K562 (cell line): ENCODE results near the gene PDE4D. TPM values are rescaled to one million over a fixed set of nuclear protein-coding genes. Genes with fewer than 3 reads are reported as not detected.
A peak's percentile ranks its signal among the peaks of the same experiment; 100 is the strongest.

Experiments
- ATAC-seq: fragments of 200-7000 bp; cut with Tn5 transposase; 3 replicates; pipeline ENCODE4 v1.9.1; 2020; ENCODE audit warnings: moderate library complexity
- BruUV-seq: library from RNA; stranded (reverse); fragments of 400-500 nt; replicated peaks from 2 replicates; lab custom pipeline; 2021; lab: Mats Ljungman, UMichigan
- CTCF ChIA-PET: fragments of 300-600 bp; formaldehyde crosslinking; extraction: SDS; loops from one replicate; lab custom pipeline; 2021; ENCODE audit warnings: low intra/inter-chr PET ratio; lab: Yijun Ruan, JAX
- POLR2A ChIA-PET: fragments of 300-600, 350-650 bp; sonication (Branson Sonifier 250); formaldehyde crosslinking; extraction: SDS; loops from one replicate; lab custom pipeline; 2021; ENCODE audit warnings: antibody characterized with exemption, inconsistent platforms; lab: Yijun Ruan, JAX
- DNase-seq, 4 experiments: peaks; one replicate each; pipeline versions ENCODE4 v3.0.0 to v3.0.0-alpha.2; 2011 to 2018; ENCODE audit warnings: low spot score in 3 of 4, mixed read lengths in 3 of 4; ENCODE audit errors: extremely low read depth in 1 of 4
- FAIRE-seq: peaks from 2 replicates; lab custom pipeline; 2011; peaks lifted over from hg19 to GRCh38; lab: Jason Lieb, UNC
- H2AFZ ChIP-seq: 2 replicates; pipeline ENCODE4 v1.6.0; 2011; ENCODE audit warnings: low read depth, low read length, control low read depth, inconsistent platforms
- H3K27ac ChIP-seq: fragments of 200-600 bp; 3 replicates; pipeline ENCODE4 v1.8.0; 2011; ENCODE audit warnings: low read depth, mild to moderate bottlenecking, control low read depth, inconsistent platforms, low read length, moderate library complexity, mixed read lengths; ENCODE audit errors: extremely low read depth
- H3K27me3 ChIP-seq, 2 experiments: fragments of 300-600 bp in 1 of 2; 2 replicates in 1 of 2; 3 replicates in 1 of 2; pipeline versions ENCODE4 v1.6.0 to v1.8.0; 2011; ENCODE audit warnings: inconsistent platforms in 2 of 2, low read length in 2 of 2, mild to moderate bottlenecking in 1 of 2, mixed read lengths in 1 of 2, moderate library complexity in 1 of 2; ENCODE audit not compliant: control insufficient read depth in 2 of 2, insufficient read depth in 2 of 2
- H3K36me3 ChIP-seq: fragments of 300-600 bp; 3 replicates; pipeline ENCODE4 v1.8.0; 2011; ENCODE audit warnings: mild to moderate bottlenecking, low read length, inconsistent platforms; ENCODE audit not compliant: control insufficient read depth, insufficient read depth
- H3K4me1 ChIP-seq, 2 experiments: fragments of 200-600 bp in 1 of 2; replicated peaks in 1 of 2; 2 replicates in 1 of 2; 3 replicates in 1 of 2; pipeline versions ENCODE4 v1.5.1 to v1.8.0; 2011; ENCODE audit warnings: inconsistent platforms in 2 of 2, low read length in 2 of 2, mild to moderate bottlenecking in 1 of 2, mixed read lengths in 1 of 2, moderate library complexity in 1 of 2; ENCODE audit not compliant: control insufficient read depth in 2 of 2, insufficient read depth in 2 of 2
- H3K4me2 ChIP-seq: 2 replicates; pipeline ENCODE4 v1.6.1; 2011; ENCODE audit warnings: low read length, control low read depth, inconsistent platforms, mixed read lengths; ENCODE audit not compliant: insufficient read depth
- H3K4me3 ChIP-seq: fragments of 200-600 bp; sonication (generic), shearing (Covaris generic); 2 replicates; pipeline ENCODE4 v1.5.1; 2016; ENCODE audit warnings: control low read depth, inconsistent platforms
- H3K79me2 ChIP-seq: fragments of 200-600 bp; 3 replicates; pipeline ENCODE4 v1.8.0; 2011; ENCODE audit warnings: low read length, inconsistent platforms; ENCODE audit not compliant: control insufficient read depth, insufficient read depth
- H3K9ac ChIP-seq, 2 experiments: 2 replicates each; pipeline versions ENCODE4 v1.6.0 to v1.6.1; 2011; ENCODE audit warnings: low read depth in 2 of 2, low read length in 2 of 2, control low read depth in 1 of 2, inconsistent platforms in 1 of 2, mild to moderate bottlenecking in 1 of 2, mixed read lengths in 1 of 2; ENCODE audit not compliant: insufficient read depth in 1 of 2
- H3K9me1 ChIP-seq: one replicate; pipeline ENCODE4 v1.6.0; 2011; ENCODE audit warnings: inconsistent platforms, mild to moderate bottlenecking, low read length, moderate library complexity; ENCODE audit not compliant: control insufficient read depth, insufficient read depth
- H3K9me3 ChIP-seq: replicated peaks from 2 replicates; pipeline ENCODE4 v1.5.1; 2011; ENCODE audit warnings: low read depth, low read length, inconsistent platforms; ENCODE audit not compliant: control insufficient read depth, insufficient read depth
- H4K20me1 ChIP-seq: replicated peaks from 2 replicates; pipeline ENCODE4 v1.6.1; 2011; ENCODE audit warnings: low read length, inconsistent platforms, mixed read lengths; ENCODE audit not compliant: control insufficient read depth, insufficient read depth
- ARID1B ChIP-seq: fragments of 450-650 bp; IDR thresholded peaks from 2 replicates; pipeline ENCODE4 v1.6.1; 2016; ENCODE audit warnings: antibody characterized with exemption, mild to moderate bottlenecking, inconsistent platforms
- BHLHE40 ChIP-seq: IDR thresholded peaks from 2 replicates; pipeline ENCODE4 v1.6.1; 2011; ENCODE audit warnings: low read length, improper control_type of control experiment
- CBFA2T3 ChIP-seq: fragments of 450-650 bp; IDR thresholded peaks from 2 replicates; pipeline ENCODE4 v1.6.1; 2017
- FOS ChIP-seq: IDR thresholded peaks from 3 replicates; pipeline ENCODE4 v1.6.1; 2011; ENCODE audit not compliant: insufficient read length; ENCODE audit errors: extremely low read depth
- FOSL1 ChIP-seq: fragments of 200-800 bp; sonication (Bioruptor generic); conservative IDR thresholded peaks from 2 replicates; pipeline ENCODE4 v1.6.1; 2016; ENCODE audit warnings: missing genetic modification characterization, missing compliant biosample characterization
- MAFF ChIP-seq: IDR thresholded peaks from 2 replicates; pipeline ENCODE4 v1.6.1; 2012; ENCODE audit warnings: low read length, improper control_type of control experiment
- MEIS2 ChIP-seq: fragments of 450-650 bp; IDR thresholded peaks from 2 replicates; pipeline ENCODE4 v1.6.1; 2014; ENCODE audit warnings: mild to moderate bottlenecking; ENCODE audit not compliant: partially characterized antibody
- NCOR1 ChIP-seq: fragments of 450-650 bp; IDR thresholded peaks from 2 replicates; pipeline ENCODE4 v1.6.1; 2016; ENCODE audit warnings: mild to moderate bottlenecking, moderate library complexity
- SMARCA4 ChIP-seq: fragments of 450-650 bp; IDR thresholded peaks from 2 replicates; pipeline ENCODE4 v1.6.1; 2016
- SP1 ChIP-seq: sonication (generic); formaldehyde crosslinking; IDR thresholded peaks from 2 replicates; pipeline ENCODE4 v1.8.1; 2022; ENCODE audit warnings: mild to moderate bottlenecking, missing genetic modification reagents
- TCF3 ChIP-seq: sonication (generic); formaldehyde crosslinking; IDR thresholded peaks from 2 replicates; pipeline ENCODE4 v1.4.0; 2020; ENCODE audit warnings: mild to moderate bottlenecking, missing genetic modification reagents
- ZNF354B ChIP-seq: fragments of 250-450 bp; sonication (Bioruptor Pico); IDR thresholded peaks from 2 replicates; pipeline ENCODE4 v1.4.0; 2020
- ZNF699 ChIP-seq: fragments of 250-450 bp; sonication (Bioruptor Pico); IDR thresholded peaks from 2 replicates; pipeline ENCODE4 v1.8.0; 2021; ENCODE audit warnings: mild to moderate bottlenecking, moderate library complexity; ENCODE audit not compliant: insufficient replicate concordance
- WGBS: fragments of 100-300 bp; shearing (Covaris generic); methylation state at CpG from one replicate; pipeline ENCODE4 v1.1.6; 2016; ENCODE audit warnings: low coverage, mixed read lengths; ENCODE audit not compliant: insufficient coverage; ENCODE audit errors: missing lambda C conversion rate; 5-methylcytosine and 5-hydroxymethylcytosine counted together
- in situ Hi-C: fragments of 300-500 bp; cut with MboI; formaldehyde crosslinking; loops from 4 replicates; pipeline ENCODE4 v1.15.0; 2018; ENCODE audit warnings: inconsistent platforms, mixed read lengths
- intact Hi-C: fragments of 100-400 bp; cut with micrococcal nuclease; formaldehyde crosslinking; loops from 2 replicates; pipeline ENCODE4 v1.14.2; 2022
- polyA plus RNA-seq, 8 experiments: library from polyadenylated mRNA; depleted of rRNA in 4 of 8; stranded (reverse) in 5 of 8; unstranded in 3 of 8; fragments of >200 nt; fragmentation: Nextera tagmentation in 2 of 8; fragmentation: Illumina TruSeq in 1 of 8; extraction: Ambion mirVana in 2 of 8; extraction: Trizol in 1 of 8; gene quantifications; 2 replicates each; pipeline versions ENCODE4 v1.2.1 to v1.2.3, GENCODE V29; 2011 to 2014; ENCODE audit warnings: inconsistent platforms in 1 of 8, missing spikeins in 1 of 8
- total RNA-seq, 7 experiments: library from RNA; depleted of rRNA in 6 of 7; stranded (reverse); fragments of >200 nt in 6 of 7; fragmentation: Illumina TruSeq in 2 of 7; extraction: Trizol in 2 of 7; gene quantifications; 2 replicates each; pipeline versions ENCODE4 v1.2.1 to v1.2.3, GENCODE V29; 2011 to 2021; ENCODE audit warnings: low replicate concordance in 1 of 7
- TF ChIP-seq, protein P1 (sequence below): sonication (generic); formaldehyde crosslinking; IDR thresholded peaks from 2 replicates; pipeline ENCODE4 v1.8.0; 2022; ENCODE audit warnings: mild to moderate bottlenecking, missing genetic modification reagents, borderline replicate concordance
- TF ChIP-seq, protein P2 (sequence below): fragments of 250-450 bp; sonication (Bioruptor Pico); IDR thresholded peaks from 2 replicates; pipeline ENCODE4 v1.4.0; 2020; ENCODE audit warnings: borderline replicate concordance
- TF ChIP-seq, protein P3 (sequence below): fragments of 250-450 bp; sonication (Bioruptor Pico); IDR thresholded peaks from 2 replicates; pipeline ENCODE4 v1.4.0; 2020

The PDE4D gene
- total and polyA plus RNA-seq, 9 of the 15 experiments (the other 6 are each of a cell fraction or from before 2014, with no cell fraction given), result 0.04 to 0.46 (median 0.13) TPM

DNA sequence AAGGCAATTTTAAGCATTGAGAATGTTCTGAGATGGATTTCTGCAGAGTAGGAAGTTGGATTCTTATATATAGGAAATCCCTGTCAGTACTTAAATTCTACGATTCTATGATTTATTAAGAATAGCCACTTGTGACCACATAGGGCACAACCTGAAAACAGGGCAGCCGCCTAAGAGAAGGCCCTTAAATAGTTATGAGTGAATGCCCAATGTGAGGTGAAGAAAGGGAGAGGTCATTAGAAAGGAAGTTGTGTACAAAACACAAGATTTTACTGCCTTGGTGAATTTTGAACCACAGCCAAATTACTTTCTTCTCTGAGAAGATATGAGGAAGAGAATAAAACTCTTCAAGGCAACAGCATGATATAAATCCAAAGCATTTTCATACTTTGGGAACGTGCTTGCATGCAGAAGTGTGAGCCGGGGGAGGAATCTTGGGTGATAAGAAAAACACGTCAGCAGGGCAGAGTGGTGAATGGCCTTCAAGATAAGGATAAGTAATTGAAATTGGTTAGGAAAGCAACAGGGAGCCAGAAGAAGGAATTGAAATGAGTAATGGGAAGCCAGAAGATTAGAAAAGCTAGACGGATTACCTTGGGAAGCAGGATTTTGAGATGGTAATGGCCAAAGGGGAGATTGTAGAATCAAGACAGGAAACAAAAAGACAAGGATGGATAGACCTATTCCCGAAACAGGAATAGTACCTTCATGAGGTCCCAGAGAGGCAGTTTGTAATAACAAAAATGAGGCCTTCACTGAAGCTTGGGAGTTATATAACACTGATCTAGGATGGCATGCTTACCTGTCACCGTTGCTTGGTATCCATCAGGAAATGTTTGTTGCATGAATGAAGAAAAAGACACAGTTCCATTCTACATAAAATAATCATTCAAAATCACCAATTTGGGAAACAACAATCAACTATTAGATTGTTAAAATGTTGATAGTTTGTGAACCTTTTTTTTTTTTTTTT is 244.3 kb downstream of the PDE4D start:
- ChIA-PET CTCF (no interaction called here), POLR2A (no interaction called here)
- H3K4me2 ChIP-seq, result no peak overlapping the region
- H3K9me3 ChIP-seq, result no peaks in the 10 kb centered on the region
- no peak for FAIRE-seq
- no peak overlapping the region for H3K9ac ChIP-seq
- no peaks in the 10 kb centered on the region for H3K27me3 ChIP-seq
- TF ChIP-seq FOS (no peak), SP1 (no peak), ZNF699 (no peak), MAFF (no peak), FOSL1 (tag) (0 out of 2 replicates have a peak, but pooled peaks have one; percentile 20), NCOR1 (no peak), ZNF354B (CRISPR knock-in tag) (no peak), CBFA2T3 (0 out of 2 replicates have a peak, but pooled peaks have one; percentile 16), ARID1B (peak; percentile 24; the same call in 1 of the 2 replicates), SMARCA4 (no peak), MEIS2 (peak; percentile 12), BHLHE40 (0 out of 2 replicates have a peak, but pooled peaks have one; percentile 15), TCF3 (CRISPR knock-in tag) (peak; percentile 68)
- TF ChIP-seq, protein P1, sequence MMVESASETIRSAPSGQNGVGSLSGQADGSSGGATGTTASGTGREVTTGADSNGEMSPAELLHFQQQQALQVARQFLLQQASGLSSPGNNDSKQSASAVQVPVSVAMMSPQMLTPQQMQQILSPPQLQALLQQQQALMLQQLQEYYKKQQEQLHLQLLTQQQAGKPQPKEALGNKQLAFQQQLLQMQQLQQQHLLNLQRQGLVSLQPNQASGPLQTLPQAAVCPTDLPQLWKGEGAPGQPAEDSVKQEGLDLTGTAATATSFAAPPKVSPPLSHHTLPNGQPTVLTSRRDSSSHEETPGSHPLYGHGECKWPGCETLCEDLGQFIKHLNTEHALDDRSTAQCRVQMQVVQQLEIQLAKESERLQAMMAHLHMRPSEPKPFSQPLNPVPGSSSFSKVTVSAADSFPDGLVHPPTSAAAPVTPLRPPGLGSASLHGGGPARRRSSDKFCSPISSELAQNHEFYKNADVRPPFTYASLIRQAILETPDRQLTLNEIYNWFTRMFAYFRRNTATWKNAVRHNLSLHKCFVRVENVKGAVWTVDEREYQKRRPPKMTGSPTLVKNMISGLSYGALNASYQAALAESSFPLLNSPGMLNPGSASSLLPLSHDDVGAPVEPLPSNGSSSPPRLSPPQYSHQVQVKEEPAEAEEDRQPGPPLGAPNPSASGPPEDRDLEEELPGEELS (CRISPR knock-in tag), result no peak
- TF ChIP-seq, protein P2, sequence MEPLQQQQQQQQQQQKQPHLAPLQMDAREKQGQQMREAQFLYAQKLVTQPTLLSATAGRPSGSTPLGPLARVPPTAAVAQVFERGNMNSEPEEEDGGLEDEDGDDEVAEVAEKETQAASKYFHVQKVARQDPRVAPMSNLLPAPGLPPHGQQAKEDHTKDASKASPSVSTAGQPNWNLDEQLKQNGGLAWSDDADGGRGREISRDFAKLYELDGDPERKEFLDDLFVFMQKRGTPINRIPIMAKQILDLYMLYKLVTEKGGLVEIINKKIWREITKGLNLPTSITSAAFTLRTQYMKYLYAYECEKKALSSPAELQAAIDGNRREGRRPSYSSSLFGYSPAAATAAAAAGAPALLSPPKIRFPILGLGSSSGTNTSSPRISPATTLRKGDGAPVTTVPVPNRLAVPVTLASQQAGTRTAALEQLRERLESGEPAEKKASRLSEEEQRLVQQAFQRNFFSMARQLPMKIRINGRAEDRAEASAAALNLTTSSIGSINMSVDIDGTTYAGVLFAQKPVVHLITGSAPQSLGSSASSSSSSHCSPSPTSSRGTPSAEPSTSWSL (CRISPR knock-in tag), result no peak
- TF ChIP-seq, protein P3, sequence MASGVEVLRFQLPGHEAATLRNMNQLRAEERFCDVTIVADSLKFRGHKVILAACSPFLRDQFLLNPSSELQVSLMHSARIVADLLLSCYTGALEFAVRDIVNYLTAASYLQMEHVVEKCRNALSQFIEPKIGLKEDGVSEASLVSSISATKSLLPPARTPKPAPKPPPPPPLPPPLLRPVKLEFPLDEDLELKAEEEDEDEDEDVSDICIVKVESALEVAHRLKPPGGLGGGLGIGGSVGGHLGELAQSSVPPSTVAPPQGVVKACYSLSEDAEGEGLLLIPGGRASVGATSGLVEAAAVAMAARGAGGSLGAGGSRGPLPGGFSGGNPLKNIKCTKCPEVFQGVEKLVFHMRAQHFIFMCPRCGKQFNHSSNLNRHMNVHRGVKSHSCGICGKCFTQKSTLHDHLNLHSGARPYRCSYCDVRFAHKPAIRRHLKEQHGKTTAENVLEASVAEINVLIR (CRISPR knock-in tag), result peak; percentile 78
- DNase-seq, result peak in 1 of 4 experiments; percentile 6
- no peak overlapping the region for H3K4me3 ChIP-seq
- WGBS, result under 1% methylated on average over 8 of the region's 8 CpGs
- no peaks in the 10 kb centered on the region for H3K79me2 ChIP-seq
- in situ Hi-C loops (no loop called here), intact Hi-C loops (no loop called here)
- H3K4me1 ChIP-seq, result no peaks in the 10 kb centered on the region
- no peaks in the 10 kb centered on the region for H4K20me1 ChIP-seq
- no peak overlapping the region for H2AFZ ChIP-seq
- no TSS peak for BruUV-seq
- no peak overlapping the region for H3K27ac ChIP-seq
- H3K36me3 ChIP-seq, result no peaks in the 10 kb centered on the region
- no peak for ATAC-seq
- H3K9me1 ChIP-seq, result no peaks in the 10 kb centered on the region
